GM03348 (cell line): Measurements from ENCODE around the gene ABCA3.
"Not testable (repeated sequence)": the region's sequence is repeated elsewhere in the genome, so short reads cannot be mapped to it uniquely, and the experiment has no call there.

Experiments
- DNase-seq: peaks from one replicate; pipeline ENCODE4 v3.0.0; 2012; ENCODE audit warnings: low spot score

ABCA3 gene

GRCh38 chr16:2256531-2257140 is 83.9 kb downstream of the ABCA3 start:
- DNase-seq = no peak

GRCh38 chr16:2253293-2253692 is 87.2 kb downstream of the ABCA3 start:
- DNase-seq = no peak

GRCh38 chr16:2252806-2253148 is 87.8 kb downstream of the ABCA3 start:
- DNase-seq = no peak

- peak; percentile 100 for DNase-seq
Measured at GRCh38 chr16:2251296-2252111, 89.0 kb downstream of the ABCA3 start, which contains the start of gene ECI1. Gene ECI1 (minus strand): TSS chr16:2251587. CDS start chr16:2251566, 21 bp downstream.

GRCh38 chr16:2250652-2251295 is 89.8 kb downstream of the ABCA3 start:
- no peak for DNase-seq

GRCh38 chr16:2246301-2246885 is 94.1 kb downstream of the ABCA3 start:
- no peak for DNase-seq

GRCh38 chr16:2244926-2245795 is 95.4 kb downstream of the ABCA3 start:
- no peak for DNase-seq

GRCh38 chr16:2244301-2244700 is 96.2 kb downstream of the ABCA3 start:
- no peak for DNase-seq

- no peak for DNase-seq
Measured at GRCh38 chr16:2243781-2244180, 96.7 kb downstream of the ABCA3 start.

GRCh38 chr16:2243031-2243528 is 97.4 kb downstream of the ABCA3 start:
- DNase-seq = no peak

GRCh38 chr16:2242598-2242997 is 97.9 kb downstream of the ABCA3 start:
- no peak for DNase-seq

GRCh38 chr16:2240331-2240730 is 100.2 kb downstream of the ABCA3 start:
- not testable (repeated sequence) for DNase-seq

GRCh38 chr16:2238838-2239675 is 101.5 kb downstream of the ABCA3 start:
- DNase-seq = no peak

- DNase-seq = no peak
Measured at GRCh38 chr16:2238150-2238837, 102.2 kb downstream of the ABCA3 start.

GRCh38 chr16:2237493-2238149 is 102.9 kb downstream of the ABCA3 start:
- DNase-seq = no peak

GRCh38 chr16:2237102-2237482 is 103.4 kb downstream of the ABCA3 start:
- DNase-seq = no peak

GRCh38 chr16:2236337-2237101 is 104.0 kb downstream of the ABCA3 start, which contains the start of gene DNASE1L2:
Gene DNASE1L2 (plus strand): TSS chr16:2236444. CDS start chr16:2236817, 373 bp downstream.
- DNase-seq = peak; percentile 72

- DNase-seq = no peak
Measured at GRCh38 chr16:2235695-2236336, 104.7 kb downstream of the ABCA3 start.
